ENCODE results near the gene SLC4A5. TPM values are rescaled to one million over a fixed set of nuclear protein-coding genes. Genes with fewer than 3 reads are reported as not detected.

SLC4A5 gene
- total RNA-seq, 1 donor from 2014 or later: 4.2 TPM

- TF ChIP-seq CTCF (IDR thresholded peaks at IDR 0.05): no peak
- Histone ChIP-seq H3K27me3 (ENCODE audit: low read depth) (no peaks in the 10 kb centered on the region), H3K9me3 (no peaks in the 10 kb centered on the region), H3K27ac (no peak overlapping the region), H3K4me3 (no peak overlapping the region), H3K36me3 (peaks cover 3% of the 10 kb centered on the region), H3K4me1 (no peaks in the 10 kb centered on the region)
- ATAC-seq: no peak
- no peak for DNase-seq
- intact Hi-C loops (cut with DNase I): no loop called here
Observed at GRCh38 chr2:74302865-74303264, 40.4 kb downstream of the SLC4A5 start.

GRCh38 chr2:74301262-74301661, 42.0 kb downstream of the SLC4A5 start:
- H3K9me3 ChIP-seq: no peaks in the 10 kb centered on the region
- ATAC-seq: no peak
- H3K27ac ChIP-seq: no peak overlapping the region
- no peak overlapping the region for H3K4me3 ChIP-seq
- no peaks in the 10 kb centered on the region for H3K4me1 ChIP-seq
- intact Hi-C loops (cut with DNase I): no loop called here
- H3K36me3 ChIP-seq: peaks cover 3% of the 10 kb centered on the region
- DNase-seq: no peak
- TF ChIP-seq CTCF (IDR thresholded peaks at IDR 0.05): no peak
- no peaks in the 10 kb centered on the region for H3K27me3 ChIP-seq (ENCODE audit: low read depth)

- TF ChIP-seq CTCF (IDR thresholded peaks at IDR 0.05): no peak
- no peak for ATAC-seq
- DNase-seq: no peak
- Histone ChIP-seq H3K36me3 (peaks cover 3% of the 10 kb centered on the region), H3K4me1 (no peaks in the 10 kb centered on the region), H3K27ac (no peak overlapping the region), H3K27me3 (ENCODE audit: low read depth) (no peaks in the 10 kb centered on the region), H3K9me3 (no peaks in the 10 kb centered on the region), H3K4me3 (no peak overlapping the region)
- intact Hi-C loops (cut with DNase I): no loop called here
Observed at GRCh38 chr2:74300506-74300905, 42.7 kb downstream of the SLC4A5 start.

- H3K27ac ChIP-seq: no peak overlapping the region
- no peak for ATAC-seq
- no peak overlapping the region for H3K4me3 ChIP-seq
- peaks cover 5% of the 10 kb centered on the region for H3K4me1 ChIP-seq
- no peaks in the 10 kb centered on the region for H3K36me3 ChIP-seq
- DNase-seq: no peak
- no peaks in the 10 kb centered on the region for H3K27me3 ChIP-seq (ENCODE audit: low read depth)
- no peak for TF ChIP-seq CTCF (IDR thresholded peaks at IDR 0.05)
- intact Hi-C loops (cut with DNase I): no loop called here
- no peaks in the 10 kb centered on the region for H3K9me3 ChIP-seq
Observed at GRCh38 chr2:74297950-74298349, 45.3 kb downstream of the SLC4A5 start.

GRCh38 chr2:74297391-74297790, 45.8 kb downstream of the SLC4A5 start:
- Histone ChIP-seq H3K9me3 (no peaks in the 10 kb centered on the region), H3K4me1 (peaks cover 5% of the 10 kb centered on the region), H3K36me3 (no peaks in the 10 kb centered on the region), H3K27me3 (ENCODE audit: low read depth) (no peaks in the 10 kb centered on the region), H3K4me3 (no peak overlapping the region), H3K27ac (no peak overlapping the region)
- TF ChIP-seq CTCF (IDR thresholded peaks at IDR 0.05): no peak
- intact Hi-C loops (cut with DNase I): no loop called here
- DNase-seq: no peak
- ATAC-seq: no peak
